Measurements from ENCODE around the gene STON2. TPM values are rescaled to one million over a fixed set of nuclear protein-coding genes. Genes with fewer than 3 reads are reported as not detected.
"Not testable (repeated sequence)": the region's sequence is repeated elsewhere in the genome, so short reads cannot be mapped to it uniquely, and the experiment has no call there.

Gene STON2
- total and polyA plus RNA-seq, 7 donors = 4.8 to 147 (median 37.4) TPM

- Histone ChIP-seq H3K4me1 (peaks cover 40% of the 10 kb centered on the region), H3K4me3 (no peak overlapping the region), H3K36me3 (ENCODE audit: insufficient read depth in 1 of 2, low read depth in 1 of 2) (no peaks in the 10 kb centered on the region), H3K9me3 (no peaks in the 10 kb centered on the region), H3K27ac (no peak overlapping the region), H3K27me3 (ENCODE audit: insufficient read depth in 3 of 3, low read length in 2 of 3) (no peaks in the 10 kb centered on the region)
- no peak for DNase-seq
- no peak for TF ChIP-seq CTCF (IDR thresholded peaks at IDR 0.05)
- intact Hi-C loops (cut with DNase I) = no loop called here
- WGBS, 3 donors = 22 to 39% (median 37%) methylated on average over 2 of the region's 2 CpGs
- ATAC-seq = no peak
These were observed 33.3 kb upstream of the STON2 start for GRCh38 chr14:81433378-81433777.

DNA sequence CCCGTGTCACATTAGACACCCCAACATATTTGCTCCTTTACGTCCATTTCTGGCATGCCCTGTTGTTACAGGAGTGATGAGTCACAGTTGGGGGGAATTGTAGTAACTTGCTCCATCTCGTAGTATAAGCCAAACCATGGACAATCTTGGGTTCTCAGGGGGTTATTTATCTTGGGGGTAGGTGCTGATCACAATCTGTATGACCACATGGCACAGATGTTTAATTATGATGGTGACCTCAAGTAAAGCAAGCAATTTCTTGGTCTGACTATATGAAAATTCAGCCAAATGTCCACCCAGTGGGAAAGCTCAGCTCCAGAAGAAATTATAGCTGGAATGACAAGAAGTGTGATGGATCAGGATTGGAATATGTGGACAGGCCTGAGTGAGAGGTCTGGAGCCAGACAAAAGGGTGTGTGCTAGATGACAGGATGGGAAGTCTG is 32.1 kb upstream of the STON2 start:
- 64 to 67% (median 65%) methylated on average over 3 of the region's 3 CpGs for WGBS, 3 donors
- peaks cover 47% of the 10 kb centered on the region for H3K4me1 ChIP-seq

GRCh38 chr14:81430235-81430634 is 30.1 kb upstream of the STON2 start:
- Histone ChIP-seq H3K27me3 (ENCODE audit: insufficient read depth in 3 of 3, low read length in 2 of 3) (no peaks in the 10 kb centered on the region), H3K4me1 (peaks cover 49% of the 10 kb centered on the region), H3K36me3 (ENCODE audit: insufficient read depth in 1 of 2, low read depth in 1 of 2) (peaks cover 0 to 5% of the 10 kb centered on the region in 2 donors), H3K4me3 (no peak overlapping the region), H3K9me3 (no peaks in the 10 kb centered on the region), H3K27ac (peak overlapping the region; percentile 21)
- DNase-seq = peak; percentile 33 to 59
- 49 to 67% (median 53%) methylated on average over 5 of the region's 5 CpGs for WGBS, 3 donors
- intact Hi-C loops (cut with DNase I) = no loop called here
- peak; percentile 15 to 66 (median 53) for ATAC-seq
- no peak for TF ChIP-seq CTCF (IDR thresholded peaks at IDR 0.05)

More for the DNA sequence above, 32.1 kb upstream of the STON2 start:
- Histone ChIP-seq H3K27me3 (ENCODE audit: insufficient read depth in 3 of 3, low read length in 2 of 3) (no peaks in the 10 kb centered on the region), H3K27ac (no peak overlapping the region), H3K36me3 (ENCODE audit: insufficient read depth in 1 of 2, low read depth in 1 of 2) (no peaks in the 10 kb centered on the region), H3K4me3 (no peak overlapping the region), H3K9me3 (no peaks in the 10 kb centered on the region)
- intact Hi-C loops (cut with DNase I) = no loop called here
- ATAC-seq (no peak), DNase-seq (no peak)
- TF ChIP-seq CTCF (IDR thresholded peaks at IDR 0.05) = no peak

- H3K4me3 ChIP-seq; DNase-seq; ATAC-seq; H3K9me3 ChIP-seq; H3K27ac ChIP-seq; H3K36me3 ChIP-seq (ENCODE audit: insufficient read depth in 1 of 2, low read depth in 1 of 2); H3K27me3 ChIP-seq (ENCODE audit: insufficient read depth in 3 of 3, low read length in 2 of 3); intact Hi-C loops (cut with DNase I): not testable (repeated sequence)
- 82 to 88% (median 86%) methylated on average over 11 of the region's 11 CpGs for WGBS, 3 donors
- H3K4me1 ChIP-seq = peaks cover 45% of the 10 kb centered on the region
These were observed 29.6 kb upstream of the STON2 start for GRCh38 chr14:81429749-81430148.

DNA sequence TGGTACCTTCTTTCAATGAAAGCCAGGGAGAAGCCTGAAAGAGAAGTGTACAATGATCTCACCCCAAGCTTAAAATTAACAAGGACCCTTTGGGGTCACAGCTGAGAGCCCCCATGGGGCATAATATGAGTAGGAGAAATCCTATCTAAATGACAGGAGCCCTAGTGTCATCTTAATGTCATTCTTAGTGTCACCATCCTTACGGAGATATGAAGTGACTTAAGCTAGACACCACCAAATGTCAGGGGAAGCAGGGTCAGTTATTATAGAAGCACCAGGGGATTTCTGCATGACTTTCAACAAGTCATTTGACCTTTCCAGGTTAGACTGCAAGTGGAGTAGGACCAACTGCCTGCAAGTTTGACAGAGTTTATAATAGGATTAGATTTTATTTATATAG is 28.9 kb upstream of the STON2 start:
- H3K9me3 ChIP-seq = no peaks in the 10 kb centered on the region
- no peak overlapping the region for H3K4me3 ChIP-seq
- ATAC-seq = no peak
- DNase-seq = no peak
- intact Hi-C loops (cut with DNase I) = no loop called here
- peaks cover 40% of the 10 kb centered on the region for H3K4me1 ChIP-seq
- 28 to 44% (median 30%) methylated on average over 1 of the region's 1 CpG for WGBS, 3 donors
- no peak for TF ChIP-seq CTCF (IDR thresholded peaks at IDR 0.05)
- no peaks in the 10 kb centered on the region for H3K27me3 ChIP-seq (ENCODE audit: insufficient read depth in 3 of 3, low read length in 2 of 3)
- peaks cover 0 to 5% of the 10 kb centered on the region in 2 donors for H3K36me3 ChIP-seq (ENCODE audit: insufficient read depth in 1 of 2, low read depth in 1 of 2)
- H3K27ac ChIP-seq = no peak overlapping the region
